COLO829 (cell line): ENCODE results near the gene FAM50B.

Source experiments
- DNase-seq: peaks from one replicate; pipeline ENCODE4 v3.0.0; 2012; ENCODE audit warnings: low spot score

Gene FAM50B

GRCh38 chr6:3873051-3873450 is 23.9 kb downstream of the FAM50B start:
- DNase-seq: no peak

- no peak for DNase-seq
Measured at GRCh38 chr6:3874069-3874468, 24.9 kb downstream of the FAM50B start.

GRCh38 chr6:3875486-3875885 is 26.3 kb downstream of the FAM50B start:
- no peak for DNase-seq

- no peak for DNase-seq
Measured at GRCh38 chr6:3876101-3876500, 26.9 kb downstream of the FAM50B start.

- DNase-seq: no peak
Measured at GRCh38 chr6:3876866-3877265, 27.7 kb downstream of the FAM50B start.

GRCh38 chr6:3878048-3878666 is 29.0 kb downstream of the FAM50B start:
- DNase-seq: no peak

- DNase-seq: no peak
Measured at GRCh38 chr6:3879194-3879952, 30.2 kb downstream of the FAM50B start.

GRCh38 chr6:3881711-3882421 is 32.7 kb downstream of the FAM50B start:
- DNase-seq: no peak

- no peak for DNase-seq
Measured at GRCh38 chr6:3882431-3882830, 33.3 kb downstream of the FAM50B start.

- DNase-seq: no peak
Measured at GRCh38 chr6:3882866-3883265, 33.7 kb downstream of the FAM50B start.

GRCh38 chr6:3884007-3884745 is 35.0 kb downstream of the FAM50B start:
- peak; percentile 40 for DNase-seq

- DNase-seq: peak; percentile 20
Measured at GRCh38 chr6:3885262-3886036, 36.3 kb downstream of the FAM50B start.

- DNase-seq: no peak
Measured at GRCh38 chr6:3887150-3887700, 38.1 kb downstream of the FAM50B start.

GRCh38 chr6:3888153-3888957 is 39.2 kb downstream of the FAM50B start:
- DNase-seq: no peak

GRCh38 chr6:3890047-3890446 is 40.9 kb downstream of the FAM50B start:
- DNase-seq: no peak

- no peak for DNase-seq
Measured at GRCh38 chr6:3891883-3892282, 42.7 kb downstream of the FAM50B start.

- DNase-seq: no peak
Measured at GRCh38 chr6:3892603-3893002, 43.4 kb downstream of the FAM50B start.

GRCh38 chr6:3893487-3893886 is 44.3 kb downstream of the FAM50B start:
- no peak for DNase-seq

GRCh38 chr6:3893917-3894316 is 44.7 kb downstream of the FAM50B start:
- DNase-seq: no peak

- no peak for DNase-seq
Measured at GRCh38 chr6:3894590-3895311, 45.6 kb downstream of the FAM50B start.
